GM21367 (cell line): ENCODE measurements around the gene SPINT2.

Experiments
- ATAC-seq: cut with Tn5 transposase; IDR thresholded peaks from one replicate; pipeline ENCODE4 v1.9.1; 2021; ENCODE audit not compliant: unreplicated experiment

Gene SPINT2

DNA sequence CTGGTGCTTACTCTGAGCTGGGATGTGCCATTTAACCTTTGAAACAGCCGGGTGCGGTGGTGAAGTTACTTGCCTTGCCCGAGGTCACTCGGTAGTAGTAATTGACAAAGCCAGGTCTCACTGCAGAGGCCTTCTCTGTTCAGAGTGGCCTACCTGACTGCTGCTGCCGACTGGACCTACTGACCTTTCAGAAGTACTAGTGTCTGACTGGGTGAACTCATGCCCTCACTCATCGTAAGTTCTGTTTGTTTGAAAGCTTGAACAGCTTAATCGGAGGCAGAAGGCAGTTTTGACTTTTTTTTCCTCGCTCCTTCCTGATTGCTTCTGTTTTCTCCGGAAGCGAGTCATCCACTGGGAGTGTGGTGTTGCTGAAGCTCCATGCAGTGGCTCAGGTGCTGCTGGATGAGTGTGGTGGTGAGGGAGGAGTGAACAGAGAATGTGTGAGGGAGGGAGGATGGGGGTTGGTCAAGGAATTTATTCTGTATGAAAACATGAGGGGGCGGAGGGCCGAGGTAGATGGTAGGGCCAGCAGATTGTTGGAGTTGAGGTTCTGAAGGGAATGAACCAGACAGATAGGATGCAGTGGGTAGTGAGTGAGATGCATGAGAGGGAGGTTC is 2.7 kb downstream of the SPINT2 start:
- ATAC-seq = no peak

DNA sequence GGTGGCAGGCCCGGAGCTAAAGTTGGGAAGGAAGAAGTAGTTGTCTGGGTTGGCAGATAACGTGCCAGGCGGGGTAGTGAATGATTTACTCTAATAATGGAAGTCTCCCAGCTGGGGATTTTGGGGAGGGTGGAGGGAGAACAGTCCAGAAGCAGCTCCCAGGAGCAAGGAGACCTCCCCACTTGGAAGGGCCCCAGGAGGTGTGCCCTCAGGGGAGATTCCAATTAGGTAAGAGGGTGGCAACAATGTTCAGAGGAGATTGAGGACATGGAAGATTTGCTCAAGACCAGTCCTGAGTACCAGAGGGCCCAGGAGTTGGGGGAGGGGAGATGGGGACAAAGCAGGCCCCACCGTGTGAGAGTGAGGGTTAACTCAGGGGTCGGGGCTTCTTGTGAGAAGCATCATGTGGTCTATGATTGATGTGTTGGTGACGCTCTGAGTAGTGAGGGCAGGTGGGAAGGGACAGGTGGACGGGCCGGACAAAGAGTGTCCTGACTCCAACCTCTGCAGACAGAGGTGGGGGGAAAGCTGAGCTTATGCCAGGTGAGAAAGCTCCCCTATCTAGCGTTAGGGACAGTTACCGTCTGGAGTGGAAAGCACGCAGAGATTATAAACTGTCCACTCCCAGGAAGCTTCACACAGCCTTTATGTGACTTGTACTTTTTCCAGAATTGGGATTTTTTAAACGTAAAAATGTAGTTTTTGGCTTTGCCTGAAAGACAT is 3.5 kb downstream of the SPINT2 start:
- ATAC-seq = no peak

DNA sequence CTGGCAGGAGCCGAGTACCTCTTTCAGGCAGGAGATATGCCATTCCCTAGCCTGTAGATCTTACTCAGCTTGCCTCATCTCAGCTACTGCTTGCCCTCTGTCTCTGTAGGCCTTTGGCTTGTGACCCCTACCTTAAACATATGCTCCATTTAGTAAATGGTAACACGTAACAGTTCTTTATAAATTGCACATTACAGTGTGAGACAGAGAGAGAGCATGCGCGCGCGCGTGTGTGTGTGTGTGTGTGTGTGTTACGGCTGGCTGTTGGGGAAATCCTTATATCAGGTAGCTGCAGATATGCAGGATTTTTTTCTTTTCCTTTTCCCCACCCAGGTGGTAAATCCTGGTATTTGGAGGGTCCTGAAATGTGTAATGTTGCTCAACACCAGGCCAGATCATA is 4.2 kb downstream of the SPINT2 start:
- ATAC-seq = no peak

DNA sequence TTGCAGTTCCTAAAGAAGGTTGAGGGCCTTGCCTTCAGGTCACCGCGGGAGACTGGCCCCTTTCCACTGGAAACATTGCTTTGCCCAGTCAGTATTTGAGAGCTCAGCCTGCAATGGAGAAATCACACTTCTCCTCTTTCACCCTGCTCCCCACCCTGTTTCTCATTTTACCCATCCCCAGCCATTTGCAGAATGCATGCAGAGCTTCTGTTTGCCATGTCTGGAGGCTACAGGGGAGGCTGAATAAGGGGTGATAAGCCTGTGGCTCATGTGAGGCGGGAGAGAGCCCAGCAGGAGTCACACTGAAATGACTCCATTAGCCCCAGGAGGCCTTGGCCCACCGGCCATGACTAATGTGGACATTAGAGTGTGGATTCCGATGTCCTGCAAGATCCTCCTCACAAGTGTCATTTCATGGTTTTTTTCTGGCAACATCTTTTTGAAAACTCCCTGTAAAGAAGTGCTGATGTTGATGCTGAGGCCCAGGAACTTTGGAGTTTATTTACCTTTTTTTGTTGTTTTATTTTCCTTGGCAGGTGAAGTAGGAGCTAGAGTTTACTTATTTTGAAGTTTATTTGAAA is 6.3 kb downstream of the SPINT2 start:
- no peak for ATAC-seq

DNA sequence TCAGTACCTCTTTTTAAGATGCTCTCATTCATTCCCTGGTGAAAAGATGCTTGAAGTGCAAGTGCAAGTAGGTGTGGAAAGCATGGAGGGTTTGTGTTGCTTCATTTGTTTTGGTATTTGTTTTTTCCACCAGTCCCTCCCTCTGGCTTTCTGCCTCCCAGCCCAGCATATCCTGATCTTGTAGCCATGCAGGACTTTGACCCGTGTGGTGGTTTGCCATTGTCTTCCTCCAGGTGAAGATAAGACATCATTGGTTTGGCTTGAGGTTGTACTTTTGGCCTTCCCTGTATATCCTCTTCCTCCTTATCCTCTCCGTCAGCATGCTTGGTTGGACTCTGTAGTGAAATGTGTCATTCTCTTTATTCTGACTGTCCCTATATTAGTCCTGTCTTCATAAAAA is 9.1 kb downstream of the SPINT2 start:
- ATAC-seq = no peak

DNA sequence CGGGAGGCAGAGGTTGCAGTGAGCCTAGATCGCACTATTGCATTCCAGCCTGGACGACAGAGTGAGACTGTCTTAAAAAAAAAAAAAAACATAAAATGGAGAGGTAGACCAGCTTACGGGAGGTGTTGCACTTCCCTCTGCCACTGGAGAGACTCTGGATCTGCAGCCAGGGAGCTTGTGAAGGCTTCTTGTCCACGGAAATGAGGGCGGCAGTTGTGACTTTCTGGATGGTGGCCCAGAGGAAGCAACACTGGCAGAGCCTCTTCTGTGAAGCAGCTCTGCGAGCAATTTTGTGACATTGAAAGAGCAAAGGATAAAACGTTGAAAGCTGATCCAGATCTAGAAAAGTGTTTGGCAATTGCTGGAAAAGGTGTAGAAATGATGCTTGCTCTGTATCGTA is 10.4 kb downstream of the SPINT2 start:
- no peak for ATAC-seq

DNA sequence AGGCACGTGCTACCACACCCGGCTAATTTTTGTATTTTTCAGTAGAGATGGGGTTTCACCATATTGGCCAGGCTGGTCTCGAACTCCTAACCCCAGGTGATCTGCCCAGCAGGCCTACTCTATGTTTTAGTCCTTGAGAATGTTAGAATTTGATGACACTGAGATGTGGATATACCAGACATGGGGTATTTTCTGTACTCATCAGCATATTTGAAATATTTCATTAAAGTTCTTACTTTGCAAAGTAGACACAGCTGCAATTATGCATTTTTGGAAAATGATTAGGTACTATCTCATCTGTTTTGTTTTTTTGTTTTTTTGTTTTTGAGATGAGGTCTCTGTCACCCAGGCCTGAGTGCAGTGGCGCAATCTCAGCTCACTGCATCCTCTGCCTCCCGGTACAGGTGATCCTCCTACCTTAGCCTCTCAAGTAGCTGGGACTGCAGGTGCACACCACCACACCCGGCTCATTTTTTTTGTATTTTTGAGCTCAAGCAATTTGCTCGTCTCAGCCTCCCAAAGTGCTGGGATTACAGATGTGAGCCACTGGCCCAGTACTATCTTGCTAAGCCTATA is 12.7 kb downstream of the SPINT2 start:
- no peak for ATAC-seq

DNA sequence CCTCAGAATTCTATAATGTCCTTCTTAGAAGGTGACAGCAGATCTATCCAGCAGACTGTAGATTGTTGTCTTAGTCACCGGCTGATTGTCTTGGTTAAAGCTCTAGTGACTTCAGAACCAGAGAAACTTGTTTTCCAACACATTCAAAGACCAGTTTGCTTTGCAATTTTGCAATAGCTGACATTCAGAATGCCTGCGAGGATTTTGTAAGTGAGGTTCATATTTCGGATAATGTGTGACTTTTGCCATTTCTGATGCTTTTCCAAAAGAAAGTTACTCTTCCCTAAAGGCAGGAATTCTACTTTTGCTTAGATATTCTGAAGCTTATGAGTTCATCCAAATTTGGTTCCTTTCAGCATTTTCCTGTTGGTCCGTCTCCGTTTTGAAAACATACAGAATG is 13.2 kb downstream of the SPINT2 start:
- ATAC-seq = no peak

DNA sequence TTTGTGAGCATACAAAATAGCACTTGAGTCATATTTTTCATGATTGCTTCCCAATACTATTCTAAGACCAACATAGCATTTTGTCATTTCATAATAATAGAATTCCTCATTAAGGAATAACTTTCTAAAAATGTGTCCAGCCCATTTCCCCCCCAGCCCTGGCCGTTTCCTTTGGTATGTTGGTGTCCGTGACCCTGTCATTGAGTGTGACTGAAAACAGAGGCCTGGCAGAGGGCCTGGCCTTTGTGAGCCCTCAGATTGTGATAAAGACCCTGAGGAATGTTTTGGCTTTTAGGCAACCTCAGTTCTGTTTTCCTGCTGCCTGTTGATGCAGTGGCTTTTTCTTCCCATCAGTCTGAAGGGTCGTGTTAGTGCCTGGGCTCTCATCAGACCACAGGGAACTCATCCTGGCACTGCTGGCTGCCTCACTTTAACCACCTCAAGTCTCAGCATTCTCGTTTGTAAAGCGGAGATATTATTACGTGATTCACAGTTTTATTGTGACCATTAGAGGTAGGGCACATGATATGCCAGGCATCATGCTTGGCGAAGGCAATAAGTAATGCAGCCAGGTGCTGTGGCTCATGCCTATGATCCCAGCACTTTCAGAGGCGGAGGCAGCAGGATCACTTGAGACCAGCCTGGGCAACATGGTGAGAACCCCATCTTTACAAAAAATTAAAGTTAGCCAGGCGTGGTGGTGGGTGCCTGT is 13.8 kb downstream of the SPINT2 start:
- ATAC-seq = no peak

DNA sequence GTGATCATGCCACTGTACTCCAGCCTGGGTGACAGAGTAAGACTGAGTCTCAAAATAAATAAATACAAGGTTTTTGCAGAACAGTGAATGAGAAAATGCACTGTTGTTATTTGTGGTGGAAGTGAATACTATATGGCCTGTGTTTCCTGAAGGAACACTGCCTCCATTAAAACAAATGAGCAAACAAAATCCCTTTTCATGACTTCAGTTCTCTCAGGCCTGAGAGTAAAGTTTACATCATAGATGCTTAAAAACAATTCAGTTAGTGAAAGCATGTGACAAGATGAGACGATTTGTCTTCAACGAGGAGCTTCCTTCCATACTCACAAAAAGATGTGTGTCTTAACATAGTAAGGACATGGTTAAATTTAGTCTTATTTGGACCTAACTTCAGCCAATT is 14.4 kb downstream of the SPINT2 start:
- ATAC-seq = no peak

DNA sequence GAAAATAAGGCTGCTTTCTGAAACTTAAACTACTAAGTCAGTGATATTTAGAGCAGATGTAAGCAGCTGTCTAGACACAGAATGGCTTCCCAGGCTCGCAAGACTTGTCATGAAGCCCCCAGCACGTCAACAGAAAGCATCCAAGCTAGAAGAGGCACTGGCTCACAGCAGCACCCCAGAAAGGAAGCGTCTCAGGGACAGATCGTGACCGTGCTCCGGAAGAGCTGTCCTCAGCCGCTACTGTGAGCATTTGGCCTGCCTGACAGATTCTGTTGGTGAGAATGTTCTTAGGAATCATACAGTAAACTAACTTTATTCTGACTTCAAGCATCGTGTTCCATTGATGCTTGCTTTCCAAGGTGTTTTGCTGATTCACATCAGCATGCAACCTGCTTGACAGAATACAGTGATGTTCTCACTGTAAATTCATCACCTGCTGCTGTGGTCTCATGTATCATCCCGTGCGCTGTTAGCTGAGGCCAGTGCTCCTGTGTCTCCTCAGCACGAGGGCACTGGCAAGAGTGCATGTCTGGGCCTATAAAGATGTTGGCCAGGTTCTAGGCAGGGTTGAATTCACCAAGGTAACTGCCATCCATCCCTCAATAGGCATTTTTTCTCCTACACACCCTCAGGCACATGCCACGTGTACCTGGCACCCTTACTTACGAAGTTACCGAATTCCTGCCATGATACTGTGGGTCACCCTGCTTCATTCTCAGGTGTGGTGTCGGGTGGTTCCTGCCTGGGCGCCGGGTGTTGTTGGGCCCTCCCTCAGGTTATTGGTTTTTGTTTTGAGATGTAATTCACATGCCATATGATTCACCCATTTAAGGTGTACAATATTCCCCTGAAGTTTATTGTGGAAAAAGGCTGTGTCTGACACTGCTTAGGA is 15.9 kb downstream of the SPINT2 start:
- ATAC-seq = no peak

DNA sequence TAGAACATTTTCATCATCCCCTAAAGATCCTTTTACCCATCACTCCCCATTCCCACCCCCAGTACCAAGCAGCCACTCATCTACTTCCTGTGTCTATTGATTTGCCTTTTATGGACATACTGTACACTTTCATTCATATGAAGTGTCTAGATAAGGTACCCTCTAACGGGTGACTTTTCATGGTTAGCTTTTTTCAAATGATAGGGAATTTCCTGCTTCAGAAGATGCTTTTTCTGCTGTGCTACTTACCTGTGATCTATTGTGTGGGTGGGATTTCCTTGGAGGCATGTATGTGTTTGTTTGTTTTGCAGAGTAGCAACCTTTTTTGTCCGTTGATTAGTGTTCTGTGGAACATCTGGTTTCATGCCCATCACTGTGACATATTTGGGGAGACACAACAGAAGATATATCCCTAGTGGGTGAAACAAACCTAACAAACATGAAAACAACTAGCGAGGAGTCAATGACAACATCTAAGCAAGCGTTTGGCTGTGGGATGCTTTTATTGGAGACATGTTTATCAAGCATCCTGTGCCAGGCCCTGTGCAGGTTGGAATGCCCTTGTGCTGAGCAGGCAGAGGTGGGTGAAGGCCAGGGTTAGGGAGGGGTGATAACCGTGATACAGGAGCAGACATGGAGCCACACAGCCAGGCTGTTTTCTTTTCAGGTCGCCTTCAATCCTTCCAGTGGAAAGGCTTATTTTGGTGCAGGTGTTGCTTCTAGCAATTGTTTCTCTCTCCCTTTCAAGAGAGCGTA is 17.6 kb downstream of the SPINT2 start:
- ATAC-seq = no peak

DNA sequence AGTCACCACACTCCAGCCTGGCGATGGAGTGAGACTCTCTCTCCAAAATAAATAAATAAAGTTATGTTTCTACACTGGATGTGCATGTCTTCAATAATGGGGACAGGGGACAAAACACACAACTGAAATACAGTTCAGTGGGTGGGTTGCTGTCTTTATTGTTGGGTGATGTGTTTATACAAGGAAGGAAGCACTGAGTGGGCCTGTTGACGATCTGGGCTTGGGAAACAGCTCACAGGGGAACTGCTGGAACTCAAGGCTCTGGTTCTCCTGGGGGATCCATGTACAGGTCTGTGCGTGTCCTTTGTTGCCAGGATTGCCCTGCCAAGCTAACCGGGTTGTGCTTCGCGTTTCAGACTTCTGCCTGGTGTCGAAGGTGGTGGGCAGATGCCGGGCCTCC is 18.9 kb downstream of the SPINT2 start:
- no peak for ATAC-seq

DNA sequence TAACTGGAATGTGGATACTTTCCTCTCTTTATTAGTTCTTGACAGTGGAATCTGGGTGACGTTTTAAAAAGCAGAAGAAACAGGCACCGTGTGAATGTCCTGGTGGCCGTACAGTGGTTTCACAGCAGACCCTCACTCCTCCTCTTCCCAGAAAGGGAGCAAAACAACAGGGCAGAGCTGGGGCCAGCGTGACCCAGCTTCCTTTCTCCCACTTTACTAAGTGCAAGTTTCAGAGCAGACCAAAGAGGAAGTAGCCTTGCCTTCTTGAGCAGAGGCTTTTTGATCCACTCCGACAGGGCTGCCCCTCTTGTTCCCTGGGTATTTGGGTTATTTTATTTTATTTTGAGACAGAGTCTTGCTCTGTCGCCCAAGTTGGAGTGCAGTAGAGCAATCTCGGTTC is 20.0 kb downstream of the SPINT2 start:
- ATAC-seq = no peak

DNA sequence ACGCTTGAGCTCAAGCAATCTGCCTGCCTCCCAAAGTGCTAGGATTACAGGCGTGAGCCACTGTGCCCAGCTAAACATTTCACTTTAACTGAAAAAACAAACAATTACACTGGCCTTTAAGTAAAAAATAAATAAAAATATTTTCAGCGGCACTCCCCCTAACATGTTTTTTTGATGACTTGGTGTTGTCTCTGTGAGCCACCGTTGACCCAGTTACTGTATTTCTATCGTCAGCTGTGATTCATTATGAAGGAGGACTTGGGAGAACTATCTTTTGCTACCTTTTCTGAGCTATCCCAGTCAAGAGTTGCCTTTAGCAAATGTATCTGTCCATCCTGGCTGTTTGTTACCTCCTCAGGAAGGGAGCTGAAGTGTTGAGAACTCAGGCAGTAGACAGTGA is 21.2 kb downstream of the SPINT2 start:
- no peak for ATAC-seq

DNA sequence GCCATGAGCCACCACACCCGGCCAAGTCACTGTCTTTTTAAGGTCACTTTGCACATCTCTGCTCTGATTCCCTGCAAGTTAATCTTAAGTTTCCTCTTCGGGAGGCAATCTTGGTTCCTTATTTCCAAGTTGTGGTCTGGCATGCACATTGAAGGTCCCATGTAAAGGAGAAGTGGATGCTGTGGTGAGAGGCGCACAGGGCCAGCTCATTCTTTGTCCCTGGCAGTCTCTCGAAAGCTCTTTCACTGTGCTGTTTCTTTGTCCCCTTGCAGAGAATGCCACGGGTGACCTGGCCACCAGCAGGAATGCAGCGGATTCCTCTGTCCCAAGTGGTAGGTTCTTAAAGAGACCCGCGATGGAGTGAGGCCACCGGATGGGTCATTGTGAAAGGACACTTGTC is 23.2 kb downstream of the SPINT2 start:
- no peak for ATAC-seq

DNA sequence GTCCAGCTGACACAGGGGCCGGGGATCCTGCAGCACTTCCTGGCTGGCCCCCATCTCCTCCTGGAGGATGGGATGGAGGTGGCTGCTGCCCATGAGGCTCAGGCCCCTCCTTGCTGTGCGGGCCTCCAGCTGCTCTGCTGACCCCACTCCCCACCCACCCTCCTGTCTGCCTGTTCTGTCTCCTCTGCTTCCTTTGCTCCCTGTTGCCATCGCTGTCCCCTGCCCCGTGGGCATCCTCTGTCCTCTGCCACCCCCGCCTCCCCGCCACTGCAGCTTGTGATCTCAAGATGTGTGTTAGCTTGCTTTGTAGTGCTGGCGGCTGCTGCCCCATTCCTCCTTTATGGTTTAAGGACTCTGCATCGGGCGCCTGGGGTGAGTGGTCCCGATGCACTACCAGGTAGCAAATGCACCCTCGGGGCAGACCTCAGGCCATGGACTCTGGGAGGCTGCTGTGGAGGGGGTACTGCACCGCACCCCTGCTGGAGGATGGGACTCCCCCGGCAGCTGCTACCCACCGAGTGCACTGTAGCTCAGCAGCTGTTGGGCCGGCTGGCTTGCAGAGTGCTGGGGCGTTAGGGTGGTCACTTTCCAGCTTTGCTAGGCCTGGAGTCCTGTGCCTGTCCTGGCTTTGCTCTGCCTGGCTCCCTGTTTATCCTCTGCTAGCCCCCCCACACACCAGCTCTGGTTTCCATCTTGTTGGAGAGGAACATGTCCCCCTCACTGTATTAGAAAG is 23.9 kb downstream of the SPINT2 start:
- ATAC-seq = no peak

DNA sequence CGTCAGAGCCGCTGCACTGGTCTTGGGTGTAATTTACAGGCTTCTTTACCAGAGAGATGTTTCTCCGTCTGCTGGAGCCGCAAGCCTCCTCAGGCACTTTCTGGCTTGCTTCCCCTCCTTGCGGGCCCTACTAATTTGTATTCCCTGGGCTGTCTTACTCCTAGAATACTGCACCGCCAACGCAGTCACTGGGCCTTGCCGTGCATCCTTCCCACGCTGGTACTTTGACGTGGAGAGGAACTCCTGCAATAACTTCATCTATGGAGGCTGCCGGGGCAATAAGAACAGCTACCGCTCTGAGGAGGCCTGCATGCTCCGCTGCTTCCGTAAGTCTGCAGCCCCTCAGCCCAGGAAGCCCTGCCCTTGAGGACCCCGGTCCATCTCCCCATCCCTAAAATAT is 25.6 kb downstream of the SPINT2 start:
- no peak for ATAC-seq

DNA sequence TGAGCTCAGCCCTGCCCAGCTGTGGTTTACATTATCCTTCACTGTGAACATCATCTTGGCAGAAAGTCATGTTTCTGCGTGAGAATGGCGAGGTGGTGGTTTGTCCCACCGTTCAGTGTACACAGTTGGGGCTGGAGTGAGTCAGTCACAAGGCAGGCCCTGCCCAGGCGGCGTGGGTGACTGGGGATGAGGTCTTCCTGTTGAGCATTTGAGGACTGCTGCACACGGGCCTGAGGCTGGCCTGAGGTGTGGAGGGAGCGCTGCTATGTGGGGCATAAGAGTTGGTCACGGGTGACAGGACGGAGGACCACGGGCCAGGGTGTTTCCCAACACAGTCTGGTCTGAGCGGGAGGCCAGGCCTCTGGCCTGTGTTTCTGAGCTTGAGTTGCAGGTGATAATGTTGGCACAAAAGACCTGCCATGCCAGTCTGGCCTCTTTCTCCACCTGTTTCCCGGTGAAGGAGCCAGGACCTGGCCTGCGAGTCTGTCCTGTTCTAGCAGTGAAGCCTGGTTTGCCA is 26.3 kb downstream of the SPINT2 start:
- no peak for ATAC-seq
